Tibial nerve (tissue), 4 donors: ENCODE results near the gene MAGI1. TPM values are rescaled to one million over a fixed set of nuclear protein-coding genes. Genes with fewer than 3 reads are reported as not detected.

ENCODE experiments used
- DNase-seq, 2 donors: peaks; one replicate each; pipeline ENCODE4 v3.0.0-alpha.2; 2019; ENCODE audit warnings: low spot score in 2 of 2
- H3K27ac ChIP-seq, 4 donors: fragments of 200-600 bp; sonication (generic) in 3 of 4; one replicate each; pipeline ENCODE4 v1.5.1; 2017 to 2019; ENCODE audit warnings: mild to moderate bottlenecking in 1 of 4
- H3K27me3 ChIP-seq, 2 donors: fragments of 200-600 bp; sonication (generic) in 1 of 2; one replicate each; pipeline versions ENCODE4 v1.5.1 to v1.6.0; 2017 to 2019
- H3K36me3 ChIP-seq, 3 donors: fragments of 200-600 bp; sonication (generic); one replicate each; pipeline ENCODE4 v1.5.1; 2018 to 2019
- H3K4me1 ChIP-seq, 4 donors: fragments of 200-600 bp; sonication (generic) in 3 of 4; one replicate each; pipeline ENCODE4 v1.5.1; 2017 to 2019
- H3K4me3 ChIP-seq, 4 donors: fragments of 200-600 bp; sonication (generic) in 3 of 4; one replicate each; pipeline ENCODE4 v1.5.1; 2017 to 2019; ENCODE audit warnings: mild to moderate bottlenecking in 1 of 4, moderate library complexity in 1 of 4
- H3K9me3 ChIP-seq, 4 donors: fragments of 200-600 bp; sonication (generic) in 3 of 4; one replicate each; pipeline ENCODE4 v1.5.1; 2017 to 2019
- EP300 ChIP-seq, 2 donors: sonication (generic); formaldehyde crosslinking; IDR thresholded peaks; one replicate each; pipeline ENCODE4 v1.6.1; 2017; ENCODE audit warnings: antibody characterized with exemption in 2 of 2, mild to moderate bottlenecking in 1 of 2
- POLR2A ChIP-seq, 2 donors: fragments of 450-650 bp; IDR thresholded peaks; one replicate each; pipeline ENCODE4 v1.6.1; 2017; ENCODE audit warnings: antibody characterized with exemption in 2 of 2, mild to moderate bottlenecking in 2 of 2, moderate library complexity in 2 of 2
- WGBS, 2 donors: methylation state at CpG; one replicate each; pipeline ENCODE4 v1.1.5; 2018; 5-methylcytosine and 5-hydroxymethylcytosine counted together
- total RNA-seq, 4 donors: library from RNA; depleted of rRNA; stranded (reverse); fragments of >200 nt; gene quantifications; one replicate each; pipeline ENCODE4 v1.1.0, GENCODE V29; 2016
- TF ChIP-seq, protein P1 (sequence below), 5 experiments: fragments of 200-600 bp in 3 of 5; fragments of 450-650 bp in 2 of 5; sonication (generic) in 3 of 5; IDR thresholded peaks; one replicate each; pipeline ENCODE4 v1.5.1; 2016 to 2019; ENCODE audit warnings: antibody characterized with exemption in 5 of 5, mild to moderate bottlenecking in 3 of 5, moderate library complexity in 2 of 5

MAGI1 gene
- total RNA-seq, 4 donors from 2014 or later = 30.6 to 52.8 (median 36.1) TPM

DNA sequence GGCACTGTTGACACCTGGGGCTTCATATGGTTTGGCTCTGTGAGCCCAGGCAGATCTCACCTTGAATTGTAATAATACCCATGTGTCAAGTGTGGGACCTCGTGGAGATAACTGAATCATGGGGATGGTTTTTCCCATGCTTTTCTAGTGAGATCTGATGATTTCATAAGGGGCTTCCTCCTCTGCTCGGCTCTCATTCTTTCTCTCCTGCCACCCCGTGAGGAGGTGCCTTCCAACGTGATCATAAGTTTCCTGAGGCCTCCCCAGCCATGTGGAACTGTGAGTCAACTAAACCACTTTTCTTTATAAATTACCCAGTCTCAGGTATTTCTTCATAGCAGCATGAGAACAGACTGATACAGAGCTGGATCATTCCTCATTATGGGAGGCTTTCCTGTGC lies 695.0 kb downstream of the MAGI1 start:
- Histone ChIP-seq H3K4me1 (peaks cover 0 to 3% (median 0%) of the 10 kb centered on the region in 4 donors), H3K27me3 (no peaks in the 10 kb centered on the region), H3K36me3 (no peaks in the 10 kb centered on the region), H3K9me3 (no peaks in the 10 kb centered on the region), H3K27ac (peak overlapping the region in 2 of 4 donors; percentile 23 to 29), H3K4me3 (no peak overlapping the region)
- no peak for DNase-seq
- TF ChIP-seq POLR2A (IDR thresholded peaks at IDR 0.05) (no peak), EP300 (IDR thresholded peaks at IDR 0.05) (no peak)
- TF ChIP-seq, protein P1, sequence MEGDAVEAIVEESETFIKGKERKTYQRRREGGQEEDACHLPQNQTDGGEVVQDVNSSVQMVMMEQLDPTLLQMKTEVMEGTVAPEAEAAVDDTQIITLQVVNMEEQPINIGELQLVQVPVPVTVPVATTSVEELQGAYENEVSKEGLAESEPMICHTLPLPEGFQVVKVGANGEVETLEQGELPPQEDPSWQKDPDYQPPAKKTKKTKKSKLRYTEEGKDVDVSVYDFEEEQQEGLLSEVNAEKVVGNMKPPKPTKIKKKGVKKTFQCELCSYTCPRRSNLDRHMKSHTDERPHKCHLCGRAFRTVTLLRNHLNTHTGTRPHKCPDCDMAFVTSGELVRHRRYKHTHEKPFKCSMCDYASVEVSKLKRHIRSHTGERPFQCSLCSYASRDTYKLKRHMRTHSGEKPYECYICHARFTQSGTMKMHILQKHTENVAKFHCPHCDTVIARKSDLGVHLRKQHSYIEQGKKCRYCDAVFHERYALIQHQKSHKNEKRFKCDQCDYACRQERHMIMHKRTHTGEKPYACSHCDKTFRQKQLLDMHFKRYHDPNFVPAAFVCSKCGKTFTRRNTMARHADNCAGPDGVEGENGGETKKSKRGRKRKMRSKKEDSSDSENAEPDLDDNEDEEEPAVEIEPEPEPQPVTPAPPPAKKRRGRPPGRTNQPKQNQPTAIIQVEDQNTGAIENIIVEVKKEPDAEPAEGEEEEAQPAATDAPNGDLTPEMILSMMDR (IDR thresholded peaks at IDR 0.05) = no peak
- 82 to 83% methylated on average over 4 of the region's 4 CpGs for WGBS, 2 donors

GRCh38 chr3:65343026-65343425 lies 695.7 kb downstream of the MAGI1 start:
- Histone ChIP-seq H3K27me3 (no peaks in the 10 kb centered on the region), H3K4me3 (no peak overlapping the region), H3K4me1 (no peaks in the 10 kb centered on the region), H3K9me3 (no peaks in the 10 kb centered on the region), H3K36me3 (no peaks in the 10 kb centered on the region), H3K27ac (no peak overlapping the region)
- no peak for DNase-seq
- TF ChIP-seq, protein P1 (IDR thresholded peaks at IDR 0.05) = no peak
- TF ChIP-seq POLR2A (IDR thresholded peaks at IDR 0.05) (no peak), EP300 (IDR thresholded peaks at IDR 0.05) (no peak)
- WGBS, 2 donors = 88 to 93% methylated on average over 6 of the region's 6 CpGs

- DNase-seq = no peak
- Histone ChIP-seq H3K27me3 (no peaks in the 10 kb centered on the region), H3K27ac (no peak overlapping the region), H3K4me3 (no peak overlapping the region), H3K36me3 (no peaks in the 10 kb centered on the region), H3K9me3 (no peaks in the 10 kb centered on the region), H3K4me1 (no peaks in the 10 kb centered on the region)
- WGBS, 2 donors = 82 to 87% methylated on average over 12 of the region's 12 CpGs
- no peak for TF ChIP-seq EP300 (IDR thresholded peaks at IDR 0.05)
- TF ChIP-seq, protein P1 (IDR thresholded peaks at IDR 0.05) = peak in 1 of 5 experiments; percentile 47
These were observed 696.5 kb downstream of the MAGI1 start for GRCh38 chr3:65342084-65342683.

DNA sequence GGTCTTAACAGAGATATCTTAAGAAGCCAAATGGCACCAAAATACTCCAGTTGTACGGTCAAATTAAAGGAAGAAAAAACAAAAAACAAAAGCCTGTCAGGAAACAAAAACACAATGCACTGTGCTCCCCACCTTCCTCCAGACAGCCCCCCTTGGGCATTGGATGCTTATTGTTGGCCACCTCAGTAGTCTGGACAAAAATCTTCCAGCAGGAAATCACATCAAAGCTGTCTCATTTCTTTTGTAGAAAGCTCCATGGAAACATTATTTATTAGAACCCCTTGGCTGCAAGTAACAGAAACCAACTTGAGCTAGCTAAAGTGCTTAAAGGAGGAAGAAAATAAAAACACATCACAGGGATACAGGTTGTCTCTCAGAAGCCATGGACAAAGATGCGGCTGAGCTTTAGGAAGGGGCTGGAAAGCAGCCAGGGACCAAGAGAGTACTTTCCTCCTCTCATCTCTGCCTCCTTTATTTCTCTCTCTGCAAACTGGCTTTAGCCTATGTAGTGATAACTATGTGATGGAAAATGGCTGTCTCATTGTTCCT lies 699.5 kb downstream of the MAGI1 start:
- no peak for DNase-seq
- Histone ChIP-seq H3K4me3 (no peak overlapping the region), H3K36me3 (no peaks in the 10 kb centered on the region), H3K4me1 (peaks cover 0 to 8% (median 3%) of the 10 kb centered on the region in 4 donors), H3K27ac (no peak overlapping the region), H3K9me3 (no peaks in the 10 kb centered on the region), H3K27me3 (no peaks in the 10 kb centered on the region)
- TF ChIP-seq, protein P1 (IDR thresholded peaks at IDR 0.05) = no peak
- TF ChIP-seq EP300 (IDR thresholded peaks at IDR 0.05) (no peak), POLR2A (IDR thresholded peaks at IDR 0.05) (no peak)
- 74 to 75% methylated on average over 2 of the region's 2 CpGs for WGBS, 2 donors

GRCh38 chr3:65338571-65338970 lies 700.1 kb downstream of the MAGI1 start:
- peaks cover 0 to 15% (median 4%) of the 10 kb centered on the region in 4 donors for H3K4me1 ChIP-seq
- no peak overlapping the region for H3K4me3 ChIP-seq
- no peak overlapping the region for H3K27ac ChIP-seq
- TF ChIP-seq, protein P1 (IDR thresholded peaks at IDR 0.05) = no peak
- TF ChIP-seq EP300 (IDR thresholded peaks at IDR 0.05) (no peak), POLR2A (IDR thresholded peaks at IDR 0.05) (no peak)
- H3K27me3 ChIP-seq = no peaks in the 10 kb centered on the region
- no peaks in the 10 kb centered on the region for H3K36me3 ChIP-seq
- no peaks in the 10 kb centered on the region for H3K9me3 ChIP-seq
- no peak for DNase-seq
